Measurements from ENCODE around the gene USP49.

USP49 gene

GRCh38 chr6:41909727-41910126, 14.6 kb upstream of the USP49 start:
- no peak overlapping the region for H3K4me3 ChIP-seq (replicated peaks; ENCODE audit: low read depth, low read length)
- DNase-seq (ENCODE audit: low read depth): no peak
- no peak for TF ChIP-seq CTCF (IDR thresholded peaks at IDR 0.05; ENCODE audit: low read length, missing control alignments)

- DNase-seq (ENCODE audit: low read depth): peak; percentile 49
- TF ChIP-seq CTCF (IDR thresholded peaks at IDR 0.05; ENCODE audit: low read length, missing control alignments): peak; percentile 38
- H3K4me3 ChIP-seq (replicated peaks; ENCODE audit: low read depth, low read length): no peak overlapping the region
Measured at GRCh38 chr6:41901882-41902519, 6.8 kb upstream of the USP49 start.

- no peak for DNase-seq (ENCODE audit: low read depth)
- TF ChIP-seq CTCF (IDR thresholded peaks at IDR 0.05; ENCODE audit: low read length, missing control alignments): no peak
- no peak overlapping the region for H3K4me3 ChIP-seq (replicated peaks; ENCODE audit: low read depth, low read length)
Measured at GRCh38 chr6:41900861-41901260, 5.7 kb upstream of the USP49 start.

- no peak for DNase-seq (ENCODE audit: low read depth)
- no peak for TF ChIP-seq CTCF (IDR thresholded peaks at IDR 0.05; ENCODE audit: low read length, missing control alignments)
- peak overlapping the region; percentile 71 for H3K4me3 ChIP-seq (replicated peaks; ENCODE audit: low read depth, low read length)
Measured at GRCh38 chr6:41896281-41896680, 1.1 kb upstream of the USP49 start.

GRCh38 chr6:41894366-41895299, 542 bp downstream of the USP49 start:
- H3K4me3 ChIP-seq (replicated peaks; ENCODE audit: low read depth, low read length): peak overlapping the region; percentile 71
- DNase-seq (ENCODE audit: low read depth): peak; percentile 7
- TF ChIP-seq CTCF (IDR thresholded peaks at IDR 0.05; ENCODE audit: low read length, missing control alignments): no peak

GRCh38 chr6:41892921-41893564, 2.1 kb downstream of the USP49 start:
- H3K4me3 ChIP-seq (replicated peaks; ENCODE audit: low read depth, low read length): no peak overlapping the region
- DNase-seq (ENCODE audit: low read depth): no peak
- TF ChIP-seq CTCF (IDR thresholded peaks at IDR 0.05; ENCODE audit: low read length, missing control alignments): no peak
